NCI-H187 (cell line): ENCODE data around the gene ASF1B.
"Not testable (repeated sequence)": the region's sequence is repeated elsewhere in the genome, so short reads cannot be mapped to it uniquely, and the experiment has no call there.

Experiments
- DNase-seq, 2 experiments: peaks; one replicate each; lab custom pipeline; 2025; lab: John Stamatoyannopoulos, UW

The ASF1B gene

DNA sequence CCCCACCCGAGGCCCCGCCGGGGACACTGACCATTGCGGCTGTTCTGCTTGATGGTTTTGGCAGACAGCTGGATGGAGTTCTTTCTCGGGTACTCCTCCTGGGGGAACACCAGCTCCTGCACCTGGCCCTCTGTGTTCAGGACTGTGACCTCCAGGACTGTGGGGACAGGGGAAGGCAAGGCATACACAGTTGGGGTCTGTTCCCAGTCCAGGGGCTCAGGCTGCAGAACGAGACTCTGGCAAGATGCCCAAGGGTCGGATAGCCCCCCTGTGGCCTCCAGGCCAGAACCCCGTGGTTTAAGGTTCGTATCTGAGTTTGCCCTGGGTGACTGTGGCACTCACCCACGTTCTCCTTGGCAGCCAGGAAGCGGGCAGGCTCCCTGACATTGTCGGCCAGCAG is 22.7 kb upstream of the ASF1B start:
- no peak for DNase-seq

DNA sequence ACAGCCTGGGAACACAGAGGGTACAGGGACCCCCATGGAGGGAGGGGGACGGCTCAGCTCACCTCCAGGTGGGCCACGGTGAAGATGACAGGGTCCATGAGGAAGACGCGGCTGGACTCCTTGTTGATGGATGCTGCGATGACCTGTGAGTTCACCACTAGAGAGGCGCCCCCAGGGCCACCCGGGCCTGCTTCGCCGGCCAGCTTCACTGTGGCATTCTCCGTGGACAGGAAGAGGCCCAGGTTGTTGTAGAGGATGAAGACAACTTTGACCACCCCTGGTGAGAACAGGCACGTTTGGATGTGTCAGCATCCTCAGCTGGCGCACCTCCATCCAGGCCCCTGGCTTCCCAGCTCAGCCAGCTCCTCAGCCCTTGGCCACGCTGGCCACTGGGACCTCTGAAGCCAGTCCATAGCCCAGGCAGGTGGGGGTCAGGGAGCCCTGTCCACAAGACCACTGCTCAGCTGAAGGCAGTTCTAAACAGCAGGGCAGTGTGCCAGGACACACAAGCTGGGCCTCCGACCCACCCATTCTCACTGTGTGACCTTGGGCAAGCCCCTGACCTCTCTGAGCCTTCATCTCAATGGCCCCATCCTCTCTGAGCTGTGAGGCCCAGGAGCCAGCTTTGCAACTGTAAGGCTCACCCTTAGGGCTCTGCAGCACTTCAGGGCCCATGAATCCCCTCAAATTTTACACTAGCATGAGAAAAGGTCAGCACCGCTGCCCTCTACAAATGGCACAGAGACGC is 22.1 kb upstream of the ASF1B start:
- DNase-seq = no peak

DNA sequence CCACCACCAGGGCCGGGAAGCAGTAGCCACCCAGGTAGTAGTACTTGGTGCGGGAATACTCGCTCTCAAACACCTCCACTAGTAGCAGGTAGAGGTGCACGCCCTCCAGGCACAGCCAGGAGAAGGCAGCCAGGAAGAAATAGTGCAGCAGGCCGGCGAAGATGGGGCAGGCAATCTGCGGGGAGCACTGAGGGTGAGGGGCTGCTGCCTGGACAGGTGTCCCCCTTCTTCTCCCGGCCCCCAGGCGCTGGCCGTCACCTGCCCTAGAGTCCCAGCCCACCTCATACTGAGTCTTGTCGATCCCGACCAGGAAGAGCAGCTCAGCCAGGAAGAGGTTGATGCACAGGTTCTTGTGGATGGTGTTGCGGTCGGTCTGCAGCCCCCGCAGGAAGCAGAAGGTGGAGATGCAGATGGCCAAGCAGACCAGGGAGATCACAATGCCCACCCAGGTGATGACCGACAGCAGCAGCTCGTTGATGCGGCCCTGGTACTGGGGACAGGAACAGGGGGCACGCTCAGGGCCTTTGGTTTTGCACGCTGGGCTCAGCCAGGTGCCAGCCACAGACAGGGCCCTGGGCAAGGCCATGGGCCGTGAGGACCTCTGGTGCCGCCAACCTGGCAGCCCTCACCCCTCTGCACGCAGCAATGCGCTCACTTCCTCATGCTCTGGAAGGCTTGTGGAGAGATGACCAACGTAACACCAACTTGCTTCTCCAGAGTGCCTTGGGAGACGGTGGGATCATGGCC is 20.8 kb upstream of the ASF1B start:
- DNase-seq = no peak

DNA sequence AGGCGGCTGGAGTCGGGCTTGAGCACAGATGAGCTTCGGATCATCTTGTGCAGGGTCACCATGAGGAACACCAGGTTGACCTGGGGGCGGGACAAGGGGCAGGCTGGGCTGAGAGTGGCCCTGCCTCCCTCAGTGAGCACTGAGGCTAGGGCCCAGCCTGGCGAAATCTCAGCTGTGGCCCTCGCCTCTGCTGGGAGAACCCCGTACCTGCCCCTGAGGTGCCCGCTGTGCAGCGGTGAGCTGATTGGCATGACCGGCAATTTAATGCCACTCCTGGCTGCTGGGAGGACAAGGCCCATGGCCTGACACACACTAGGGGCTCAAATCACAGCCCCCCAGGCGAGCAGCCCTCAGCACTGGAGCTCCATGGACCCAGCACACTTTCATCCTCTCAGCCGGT is 19.7 kb upstream of the ASF1B start:
- no peak for DNase-seq

DNA sequence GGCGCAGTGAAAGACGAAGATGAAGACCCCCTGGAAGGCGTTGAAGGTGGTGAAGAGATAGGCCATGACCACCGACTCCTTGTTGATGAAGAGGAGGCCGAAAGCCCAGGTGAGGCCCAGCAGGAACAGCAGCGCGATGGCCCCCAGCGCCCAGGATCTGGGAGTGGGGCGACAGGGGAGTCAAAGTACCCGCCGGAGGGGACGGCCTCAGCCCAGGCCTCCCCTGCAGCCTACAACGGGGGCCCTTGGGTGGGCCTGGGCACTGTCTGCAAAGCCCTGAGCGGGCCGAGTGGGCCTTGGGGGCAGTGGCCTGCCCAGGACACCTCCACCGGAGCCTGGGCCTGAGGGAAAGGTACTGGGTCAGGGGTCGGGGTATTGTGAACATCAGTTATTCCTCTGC is 19.0 kb upstream of the ASF1B start:
- no peak for DNase-seq

DNA sequence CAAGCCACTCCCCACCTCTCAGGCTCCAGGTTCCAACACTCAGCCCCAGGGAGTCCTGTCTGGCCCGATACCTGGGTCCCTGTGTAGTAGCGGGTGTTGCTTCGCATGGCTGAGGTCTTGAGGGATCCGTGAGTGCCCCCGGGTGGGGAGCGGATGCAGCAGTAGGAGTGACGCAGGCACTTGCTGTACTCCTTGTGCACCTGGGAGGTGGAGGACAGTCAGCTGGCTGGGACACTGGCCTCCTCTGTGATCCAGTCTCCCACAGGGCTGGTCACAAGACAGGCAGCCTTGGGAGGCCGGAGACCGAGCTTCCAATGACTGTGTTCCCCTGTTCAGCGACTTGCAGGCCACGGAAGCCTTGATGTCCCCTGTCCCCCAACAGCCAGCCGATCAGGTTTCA is 16.3 kb upstream of the ASF1B start:
- no peak for DNase-seq

DNA sequence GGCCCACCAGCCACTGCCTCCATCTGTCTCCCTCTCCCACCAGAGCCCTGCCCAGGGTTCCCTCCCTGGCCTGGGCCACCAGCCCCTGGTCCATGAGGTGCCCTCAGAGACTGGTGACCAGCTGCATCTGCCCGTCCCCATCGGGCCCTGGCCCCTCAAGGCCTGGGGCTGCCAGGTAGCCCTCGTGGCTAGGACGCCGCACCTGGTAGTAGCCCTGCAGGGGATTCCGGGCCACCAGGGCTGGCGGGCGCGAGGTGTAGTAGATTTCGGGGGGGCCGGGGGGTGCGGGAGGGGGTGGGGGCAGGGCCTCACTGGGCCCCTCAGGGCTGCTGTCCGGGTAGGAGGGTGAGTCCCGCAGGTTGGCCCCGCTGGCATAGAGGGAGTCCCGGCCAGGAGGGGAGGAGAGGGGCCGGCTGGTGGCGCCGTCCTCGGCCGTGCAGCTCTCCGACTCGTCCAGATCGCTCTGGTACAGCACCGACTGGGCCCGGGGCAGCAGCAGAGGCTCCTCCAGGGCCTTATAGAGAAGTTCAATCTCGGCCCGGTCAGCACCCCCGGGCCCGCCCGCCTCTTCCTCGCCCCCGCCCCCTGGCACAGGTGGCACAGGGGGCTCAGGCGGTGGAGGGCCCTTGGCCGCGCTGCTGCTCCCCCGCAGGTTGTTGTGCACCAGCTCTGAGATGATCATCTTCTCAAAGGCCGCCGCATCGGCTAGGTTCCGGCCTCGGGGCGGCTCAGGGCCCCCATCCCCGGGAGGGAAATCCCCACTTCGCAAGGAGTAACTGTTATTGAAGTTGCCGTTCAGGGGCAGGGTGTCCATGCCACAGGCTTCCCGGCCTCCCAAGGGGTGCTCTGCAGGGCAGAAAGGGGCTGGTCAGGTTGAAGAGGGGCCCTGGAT is 14.6 kb upstream of the ASF1B start:
- no peak for DNase-seq

DNA sequence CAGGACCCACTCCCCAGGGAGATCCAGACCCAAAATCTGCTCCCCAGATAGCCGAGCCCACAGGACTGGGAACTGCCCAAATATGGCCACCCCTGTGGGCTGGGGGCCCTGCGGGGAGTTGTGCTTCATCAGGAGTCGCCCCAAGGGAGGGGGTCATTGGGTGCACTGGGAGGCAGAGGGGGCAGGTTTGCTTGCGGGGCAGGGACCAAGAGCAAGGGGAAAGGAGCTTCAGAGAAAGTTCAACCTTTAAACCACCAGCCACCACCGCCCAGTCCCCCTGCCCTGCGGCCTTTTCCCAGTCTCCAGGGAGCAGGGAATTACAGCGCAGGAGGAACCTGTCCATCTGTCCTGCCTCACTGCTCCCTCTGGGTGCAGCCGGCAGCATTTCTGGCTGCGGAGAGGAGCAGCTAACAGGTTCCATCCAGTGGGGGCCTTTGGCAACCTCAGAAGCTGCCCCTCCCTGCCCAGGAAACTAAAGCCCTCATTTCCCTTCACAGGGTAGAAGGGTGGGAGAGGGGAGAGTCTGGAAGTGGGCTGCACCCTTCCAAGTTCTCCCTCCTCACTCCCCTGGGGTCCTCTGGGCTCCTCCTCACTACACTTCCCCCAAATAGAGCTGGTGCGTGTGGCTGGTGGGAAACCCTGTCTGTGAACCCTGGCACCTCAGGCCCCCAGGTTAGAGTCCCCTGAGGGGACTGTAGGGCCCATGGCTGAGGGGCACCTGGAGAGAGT is 13.8 kb upstream of the ASF1B start:
- DNase-seq = no peak

DNA sequence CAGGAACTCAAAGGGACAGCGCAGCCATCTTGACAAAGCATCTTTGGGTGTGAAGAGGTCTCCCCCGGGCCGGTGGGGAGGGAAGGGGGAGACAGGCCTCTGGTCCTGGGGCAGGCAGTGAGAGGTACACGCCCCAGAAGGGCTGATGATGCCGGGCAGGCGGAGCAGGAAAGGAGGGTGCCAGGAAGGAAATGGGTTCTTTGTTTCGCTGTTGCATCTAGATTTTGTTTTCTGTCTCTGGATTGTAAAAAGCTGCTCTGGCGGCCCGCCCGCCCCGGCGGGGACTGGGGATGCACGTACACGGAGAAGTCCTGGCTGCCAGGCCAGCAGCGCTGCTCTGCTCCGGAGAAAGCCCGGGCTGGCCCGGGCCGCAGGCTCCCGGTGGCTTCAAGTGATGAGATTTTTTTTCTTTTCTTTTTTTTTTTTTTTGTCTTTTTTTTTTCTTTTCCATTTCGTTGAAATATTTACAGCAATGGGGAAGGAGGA is 13.2 kb upstream of the ASF1B start:
- DNase-seq = no peak

DNA sequence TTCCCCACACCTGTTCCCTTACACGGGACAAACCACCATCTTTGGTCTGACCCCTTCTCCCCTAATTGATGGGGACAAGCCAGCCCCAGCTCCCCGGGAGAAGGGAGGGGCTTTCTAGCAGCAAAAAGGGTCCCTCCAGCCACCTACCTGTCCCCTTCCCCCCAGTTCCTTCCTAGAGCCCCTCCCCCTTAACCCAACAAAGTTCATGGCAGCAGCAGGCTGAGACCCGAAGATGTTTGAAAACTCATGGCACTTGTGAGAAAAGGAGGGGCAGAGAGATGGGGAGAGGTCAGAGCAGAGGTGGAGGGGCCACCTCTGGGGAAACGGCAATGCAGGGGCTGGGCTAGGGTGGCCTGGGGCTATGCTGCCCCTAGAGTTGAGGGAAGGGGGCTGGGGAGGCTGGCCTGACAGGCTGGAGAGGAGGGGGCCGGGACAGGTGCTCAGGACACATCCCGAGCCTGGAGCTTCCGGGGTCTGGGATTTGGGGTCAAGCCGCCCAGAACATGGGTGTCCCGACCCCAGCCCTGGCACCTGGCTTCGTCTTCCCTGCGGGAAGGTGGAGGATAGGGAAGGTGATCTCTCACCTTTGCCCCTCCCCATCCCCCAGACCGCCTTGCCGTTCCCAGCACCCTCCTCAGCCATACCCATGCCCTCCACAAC is 12.5 kb upstream of the ASF1B start:
- no peak for DNase-seq

DNA sequence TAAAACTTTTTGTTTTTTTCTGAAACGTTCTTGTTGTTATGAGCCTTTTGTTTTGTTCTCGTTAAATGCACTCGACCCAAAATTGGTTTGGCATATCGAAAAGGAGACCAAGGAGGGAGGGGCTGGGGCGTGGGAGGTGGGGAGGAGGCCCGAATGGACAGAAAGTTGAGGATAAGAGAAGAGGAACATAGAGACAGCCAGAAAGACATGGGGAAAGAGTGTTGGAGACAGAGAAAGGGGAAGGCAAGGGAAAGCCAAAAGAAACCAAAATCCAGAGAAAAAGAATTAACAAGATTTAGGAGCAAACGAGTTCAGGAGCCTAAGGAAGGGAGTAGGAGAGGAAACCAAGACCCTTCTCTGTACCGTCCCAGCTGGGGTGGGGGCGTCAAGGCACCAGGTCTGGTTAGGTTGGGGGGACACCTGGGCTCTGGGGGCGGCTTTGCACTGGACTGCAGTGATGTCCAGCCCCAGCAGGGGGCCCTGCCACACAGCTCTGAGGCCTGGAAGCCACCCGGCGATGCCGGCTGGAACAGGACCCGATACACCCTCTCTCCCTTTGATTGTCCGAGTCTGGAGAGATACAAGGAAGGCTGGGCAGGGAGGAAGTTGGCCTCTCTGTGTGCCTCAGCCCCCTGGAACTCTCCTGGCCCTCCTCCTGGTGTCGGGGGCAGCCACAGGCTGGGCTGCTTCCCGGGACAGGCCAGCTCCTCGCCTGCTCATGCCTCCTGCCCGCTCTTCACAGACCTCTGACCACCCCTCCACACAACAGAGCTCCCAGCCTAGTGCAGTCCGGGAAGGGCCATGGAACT is 11.6 kb upstream of the ASF1B start:
- no peak for DNase-seq

DNA sequence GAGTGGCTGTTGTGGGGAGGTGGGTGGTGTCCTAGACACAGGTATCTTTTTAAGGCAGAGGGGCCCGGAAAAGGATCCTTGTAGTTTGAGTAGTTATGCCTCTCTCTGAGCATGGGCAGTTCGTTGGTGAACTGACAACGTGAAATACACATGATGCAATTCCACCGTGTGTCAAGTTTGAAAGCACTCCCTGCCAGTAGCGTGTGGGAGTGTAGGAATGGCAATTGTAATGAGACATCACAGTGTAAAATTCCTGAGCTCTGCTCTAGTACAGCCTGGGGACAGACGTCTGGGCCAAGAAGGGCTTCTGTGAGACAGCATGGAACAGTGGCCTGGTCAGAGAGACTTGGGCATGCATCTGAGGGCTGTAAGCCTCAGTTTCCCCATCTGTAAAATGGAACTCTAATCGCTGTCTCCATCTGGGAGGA is 10.4 kb upstream of the ASF1B start:
- no peak for DNase-seq

DNA sequence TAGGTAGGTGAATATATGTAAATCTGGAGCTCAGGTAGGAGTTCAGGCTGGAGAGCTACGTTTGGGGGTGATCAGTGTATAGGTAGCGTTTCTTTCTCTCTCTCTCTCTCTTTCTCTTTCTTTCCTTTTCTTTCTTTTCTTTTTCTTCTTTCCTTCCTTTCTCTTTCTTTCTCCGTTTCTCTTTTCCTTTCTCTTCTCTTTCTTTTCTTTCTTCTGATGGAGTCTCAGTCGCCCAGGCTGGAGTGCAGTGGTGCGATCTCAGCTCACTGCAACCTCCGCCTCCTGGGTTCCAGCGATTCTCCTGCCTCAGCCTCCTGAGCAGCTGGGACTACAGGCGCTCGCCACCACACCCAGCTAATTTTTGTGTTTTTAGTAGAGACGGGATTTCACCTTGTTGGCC is 9.8 kb upstream of the ASF1B start:
- not testable (repeated sequence) for DNase-seq

DNA sequence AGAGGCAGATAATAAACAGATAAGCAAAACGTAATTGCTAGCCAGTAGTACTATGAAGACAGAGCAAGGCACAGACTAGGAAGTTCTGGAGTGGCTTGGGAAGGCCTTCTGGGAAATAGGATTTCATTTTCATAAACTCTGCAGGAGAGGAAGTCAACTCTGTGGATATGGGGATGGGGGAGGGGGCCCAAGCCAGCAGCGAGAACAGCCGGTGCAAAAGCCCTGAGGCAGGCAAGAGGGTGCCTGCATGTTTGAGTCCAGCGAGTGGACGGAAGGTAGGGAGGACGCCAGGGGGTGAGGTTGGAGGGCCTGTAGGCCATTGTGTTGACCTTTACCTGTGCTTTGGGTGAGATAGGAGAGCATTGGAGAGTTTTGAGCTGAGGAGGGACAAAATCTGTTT is 9.0 kb upstream of the ASF1B start:
- no peak for DNase-seq

DNA sequence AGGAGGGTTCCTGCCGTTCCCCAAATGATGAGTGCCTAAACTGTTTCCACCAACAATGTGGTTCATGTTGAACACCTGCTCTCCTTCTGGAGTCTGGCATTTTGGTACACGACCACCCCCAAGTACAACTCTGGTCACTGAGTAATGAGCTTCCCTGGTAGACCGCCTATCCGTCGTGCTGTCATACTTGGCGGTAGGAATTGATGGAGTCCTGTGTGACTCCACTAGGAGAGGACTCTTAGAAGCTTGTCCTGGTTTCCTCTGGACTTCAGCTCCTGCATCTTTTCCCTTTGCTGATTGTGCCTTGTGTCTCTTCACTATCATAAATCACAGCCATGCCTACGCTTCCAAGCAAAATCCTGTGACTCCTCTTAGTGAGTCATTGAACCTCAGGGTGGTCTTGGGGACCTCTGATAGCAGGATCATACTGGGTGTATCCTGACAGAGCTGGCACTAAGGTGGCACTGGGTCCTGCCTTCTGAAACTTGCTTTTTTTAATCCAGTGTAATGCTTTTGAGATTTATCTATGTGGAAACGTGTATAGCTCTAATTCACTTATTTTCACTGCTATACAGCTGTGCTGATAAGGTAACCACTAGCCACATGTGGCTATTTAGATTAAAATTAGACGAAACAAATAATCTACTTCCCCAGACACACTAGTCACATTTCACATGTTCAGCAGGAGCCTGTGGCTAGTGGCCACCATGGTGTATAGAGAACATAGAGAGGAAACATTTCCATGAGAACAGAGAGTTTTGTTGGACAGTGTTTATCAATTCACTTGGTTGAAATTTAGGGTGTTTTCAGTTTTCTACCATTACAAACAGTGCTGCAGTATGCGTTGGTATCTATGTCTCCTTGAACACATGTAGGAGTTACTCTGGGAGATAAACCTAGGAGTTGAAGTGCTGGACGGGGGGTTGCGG is 6.1 kb upstream of the ASF1B start:
- DNase-seq = no peak

DNA sequence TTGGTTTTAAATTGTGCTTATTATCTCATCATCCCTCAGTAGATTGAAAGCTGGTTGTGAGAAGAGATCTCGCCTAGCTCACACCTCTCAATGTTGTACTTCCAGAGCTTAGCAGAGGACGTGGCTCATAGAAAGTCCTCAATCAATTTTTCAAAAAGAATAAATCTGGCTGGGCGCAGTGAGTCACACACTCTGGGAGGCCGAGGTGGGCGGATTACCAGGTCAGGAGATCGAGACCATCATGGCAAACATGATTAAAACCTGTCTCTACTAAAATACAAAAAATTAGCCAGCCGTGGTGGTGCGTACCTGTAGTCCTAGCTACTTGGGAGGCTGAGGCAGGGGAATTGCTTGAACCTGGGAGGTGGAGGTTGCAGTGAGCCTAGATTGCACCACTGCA is 4.7 kb upstream of the ASF1B start:
- no peak for DNase-seq

DNA sequence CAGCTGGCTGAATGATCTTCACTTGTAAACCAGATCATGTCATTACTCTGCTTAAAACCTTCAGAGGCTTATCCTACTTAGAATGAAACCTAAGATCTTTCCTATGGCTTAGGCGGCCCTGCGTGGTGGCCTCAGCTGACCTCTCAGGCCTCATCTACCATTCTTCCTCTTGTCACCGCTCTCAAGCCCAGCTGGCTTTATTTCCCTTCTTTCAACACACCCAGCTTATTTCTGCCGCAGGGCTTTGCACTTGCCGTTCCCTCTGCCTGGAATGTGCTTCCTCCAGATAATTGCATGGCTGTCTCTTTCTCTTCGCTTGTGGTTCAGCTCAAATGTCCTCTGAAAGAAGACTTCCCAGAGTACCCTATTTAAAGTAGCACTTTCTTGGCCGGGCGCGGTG is 3.6 kb upstream of the ASF1B start:
- no peak for DNase-seq

DNA sequence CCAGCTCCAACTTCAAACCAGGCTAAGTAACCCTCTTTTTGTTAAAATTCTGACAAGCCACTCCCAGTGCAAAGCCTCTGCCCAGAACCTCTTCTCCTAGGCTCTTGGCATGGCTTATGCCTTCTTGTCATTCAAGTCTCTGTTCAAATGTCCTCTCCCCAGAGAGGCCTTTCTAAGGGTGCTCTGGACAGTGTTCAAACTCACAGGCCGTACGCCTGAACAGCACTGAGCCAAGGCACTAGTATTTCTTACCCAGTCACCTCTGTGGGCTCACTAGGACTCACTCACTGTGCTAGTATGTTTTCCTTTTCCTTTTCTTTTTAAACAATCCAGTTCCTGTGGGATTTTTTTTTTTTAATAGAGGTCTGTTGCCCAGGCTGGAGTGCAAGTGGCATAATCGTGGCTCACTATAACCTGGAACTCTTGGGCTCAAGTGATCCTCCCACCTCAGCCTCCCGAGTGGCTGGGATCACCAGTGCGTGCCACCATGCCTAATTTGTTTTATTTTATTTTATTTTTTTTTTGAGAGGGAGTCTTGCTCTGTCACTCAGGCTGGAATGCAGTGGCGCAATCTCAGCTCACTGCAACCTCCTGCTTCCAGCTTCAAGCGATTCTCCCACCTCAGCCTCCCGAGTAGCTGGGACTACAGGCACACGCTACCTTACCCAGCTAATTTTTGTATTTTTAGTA is 2.3 kb upstream of the ASF1B start:
- DNase-seq = no peak
